ENCODE results near the gene TMEM258. TPM values are rescaled to one million over a fixed set of nuclear protein-coding genes. Genes with fewer than 3 reads are reported as not detected.

The TMEM258 gene
- total RNA-seq (2022) (184 and 300 TPM in 2 replicates), Bru-seq, nascent RNA (percentile 93 among the genes with signal in this experiment), BruChase-seq, experiment 1, labeled RNA remaining after a 6-hour chase (percentile 90 among the genes with signal in this experiment), BruChase-seq, experiment 2, labeled RNA remaining after a 2-hour chase (percentile 86 among the genes with signal in this experiment)
- long read RNA-seq, transcript TMEM258-206 (4 exons, 517 nt), result minor isoform, 5 of 589 reads
- long read RNA-seq, transcript TMEM258-207 (4 exons, 1,692 nt), result minor isoform, 5 of 589 reads
- long read RNA-seq, transcript TMEM258-204 (4 exons, 575 nt), result major isoform, 520 of 589 reads
- long read RNA-seq, partial matches to known transcripts, result 37 of 589 reads
- long read RNA-seq, other reads (novel, unspliced or antisense), result 10 of 589 reads

DNA sequence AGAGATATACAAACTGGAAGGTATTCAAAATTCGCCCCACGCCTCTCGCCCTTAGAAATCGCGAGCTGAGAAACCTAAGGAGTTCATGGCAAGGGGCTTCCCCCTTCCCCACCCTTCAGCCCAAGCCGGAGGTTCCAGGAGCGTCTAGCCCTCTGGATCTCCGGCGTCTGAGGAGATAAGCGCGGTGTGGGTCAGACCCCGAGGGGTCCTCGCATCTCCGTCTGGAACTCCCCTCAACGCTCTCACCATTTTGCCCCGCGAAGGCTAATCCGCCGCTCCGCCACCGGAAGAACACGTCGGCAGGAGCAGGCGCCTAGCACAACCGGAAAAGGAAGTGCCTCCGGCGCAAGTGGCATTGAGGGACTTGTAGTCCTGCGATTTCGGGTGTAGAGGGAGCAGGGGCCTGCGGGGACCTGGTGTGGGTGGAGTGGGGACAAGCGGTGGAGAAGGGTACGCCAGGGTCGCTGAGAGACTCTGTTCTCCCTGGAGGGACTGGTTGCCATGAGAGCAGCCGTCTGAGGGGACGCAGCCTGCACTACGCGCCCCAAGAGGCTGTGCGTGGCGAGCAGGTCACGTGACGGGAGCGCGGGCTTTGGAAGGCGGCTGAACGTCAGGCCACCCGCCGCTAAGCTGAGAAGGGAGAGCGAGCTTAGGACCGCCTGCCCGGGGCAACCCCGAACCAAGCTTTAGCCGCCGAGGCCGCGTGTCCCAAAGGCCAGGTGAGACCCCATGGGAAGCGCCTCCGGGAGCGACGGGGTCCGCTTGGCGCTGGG is at the start of gene TMEM258, which contains the start of gene FEN1:
TMEM258 (minus strand) TSS at position 290 of the 773 bp plus-strand sequence; CDS start at position 249, 41 bp downstream.
FEN1 (plus strand) TSS at position 602 of the 773 bp plus-strand sequence. CDS start 2,451 bp downstream, outside the sequence.
- Mint-ChIP-seq H3K9me3 (ENCODE audit: unreplicated experiment) (no peaks in the 10 kb centered on the region), H3K4me3 (ENCODE audit: unreplicated experiment) (peak within 1 kb of the TSS; percentile 81), H3K27ac (ENCODE audit: low read depth, unreplicated experiment) (peak within 1 kb of the TSS; percentile 98), H3K27me3 (ENCODE audit: insufficient read depth, unreplicated experiment) (no peaks in the 10 kb centered on the region), H3K36me3 (ENCODE audit: insufficient read depth, unreplicated experiment) (peaks cover 36% of the 10 kb centered on the region), H3K4me1 (ENCODE audit: insufficient read depth, unreplicated experiment) (peaks cover 11% of the 10 kb centered on the region)
- TF ChIP-seq, protein P1, sequence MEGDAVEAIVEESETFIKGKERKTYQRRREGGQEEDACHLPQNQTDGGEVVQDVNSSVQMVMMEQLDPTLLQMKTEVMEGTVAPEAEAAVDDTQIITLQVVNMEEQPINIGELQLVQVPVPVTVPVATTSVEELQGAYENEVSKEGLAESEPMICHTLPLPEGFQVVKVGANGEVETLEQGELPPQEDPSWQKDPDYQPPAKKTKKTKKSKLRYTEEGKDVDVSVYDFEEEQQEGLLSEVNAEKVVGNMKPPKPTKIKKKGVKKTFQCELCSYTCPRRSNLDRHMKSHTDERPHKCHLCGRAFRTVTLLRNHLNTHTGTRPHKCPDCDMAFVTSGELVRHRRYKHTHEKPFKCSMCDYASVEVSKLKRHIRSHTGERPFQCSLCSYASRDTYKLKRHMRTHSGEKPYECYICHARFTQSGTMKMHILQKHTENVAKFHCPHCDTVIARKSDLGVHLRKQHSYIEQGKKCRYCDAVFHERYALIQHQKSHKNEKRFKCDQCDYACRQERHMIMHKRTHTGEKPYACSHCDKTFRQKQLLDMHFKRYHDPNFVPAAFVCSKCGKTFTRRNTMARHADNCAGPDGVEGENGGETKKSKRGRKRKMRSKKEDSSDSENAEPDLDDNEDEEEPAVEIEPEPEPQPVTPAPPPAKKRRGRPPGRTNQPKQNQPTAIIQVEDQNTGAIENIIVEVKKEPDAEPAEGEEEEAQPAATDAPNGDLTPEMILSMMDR (IDR thresholded peaks at IDR 0.05; ENCODE audit: unreplicated experiment), result no peak
- ChIA-PET POLR2A (interaction anchor here (0.7 to 4.0 kb wide), 16 partner anchors 8 to 362 kb away, joined by 3 to 26 read pairs (median 4); partner anchors contain the start of genes BEST1, CPSF7, FADS1 and FTH1), CTCF (interaction anchor here (0.5 to 12.8 kb wide), 9 partner anchors 26 to 875 kb away, joined by 3 to 148 read pairs (median 6); no protein-coding TSS in a partner anchor)
- intact Hi-C loops (cut with micrococcal nuclease), result loop anchor here (1.0 kb wide), 1 partner anchor 99 kb away; the partner anchor contains the start of gene FADS3
- BruUV-seq (replicated peaks), result no TSS peak
- peak; percentile 95 for DNase-seq (ENCODE audit: unreplicated experiment)

GRCh38 chr11:61841636-61842527 is 49.5 kb upstream of the TMEM258 start:
- Mint-ChIP-seq H3K27me3 (ENCODE audit: insufficient read depth, unreplicated experiment) (no peaks in the 10 kb centered on the region), H3K4me3 (ENCODE audit: unreplicated experiment) (no peak overlapping the region), H3K9me3 (ENCODE audit: unreplicated experiment) (no peaks in the 10 kb centered on the region), H3K36me3 (ENCODE audit: insufficient read depth, unreplicated experiment) (no peaks in the 10 kb centered on the region), H3K4me1 (ENCODE audit: insufficient read depth, unreplicated experiment) (no peaks in the 10 kb centered on the region), H3K27ac (ENCODE audit: low read depth, unreplicated experiment) (peak overlapping the region; percentile 36)
- no TSS peak for BruUV-seq (replicated peaks)
- ChIA-PET POLR2A (no interaction called here), CTCF (no interaction called here)
- TF ChIP-seq, protein P1 (IDR thresholded peaks at IDR 0.05; ENCODE audit: unreplicated experiment), result no peak
- no peak for DNase-seq (ENCODE audit: unreplicated experiment)
- intact Hi-C loops (cut with micrococcal nuclease), result no loop called here

- BruUV-seq (replicated peaks), result no TSS peak
- intact Hi-C loops (cut with micrococcal nuclease), result no loop called here
Measured at GRCh38 chr11:61840371-61840770, 48.0 kb upstream of the TMEM258 start.

More at GRCh38 chr11:61840371-61840770, 48.0 kb upstream of the TMEM258 start:
- no peak overlapping the region for H3K4me3 Mint-ChIP-seq (ENCODE audit: unreplicated experiment)
- ChIA-PET CTCF (interaction anchor here (0.6 to 1.0 kb wide), 5 partner anchors 29 to 398 kb away, joined by 3 to 4 read pairs (median 3); no protein-coding TSS in a partner anchor), POLR2A (interaction anchor here (1.0 kb wide), 1 partner anchor 9 kb away, joined by 3 read pairs; no protein-coding TSS in a partner anchor)
- no peak overlapping the region for H3K27ac Mint-ChIP-seq (ENCODE audit: low read depth, unreplicated experiment)
- no peak for DNase-seq (ENCODE audit: unreplicated experiment)
- no peaks in the 10 kb centered on the region for H3K36me3 Mint-ChIP-seq (ENCODE audit: insufficient read depth, unreplicated experiment)
- H3K4me1 Mint-ChIP-seq (ENCODE audit: insufficient read depth, unreplicated experiment), result no peaks in the 10 kb centered on the region
- H3K9me3 Mint-ChIP-seq (ENCODE audit: unreplicated experiment), result no peaks in the 10 kb centered on the region
- TF ChIP-seq, protein P1 (IDR thresholded peaks at IDR 0.05; ENCODE audit: unreplicated experiment), result no peak
- no peaks in the 10 kb centered on the region for H3K27me3 Mint-ChIP-seq (ENCODE audit: insufficient read depth, unreplicated experiment)

Measured in MCF 10A (cell line).